ENCODE data around the gene POU2F3.

The POU2F3 gene

GRCh38 chr11:120284272-120284671 is 44.3 kb downstream of the POU2F3 start:
- no peak for TF ChIP-seq CTCF (IDR thresholded peaks at IDR 0.05; ENCODE audit: borderline replicate concordance, control extremely low read depth, extremely low read depth, insufficient read depth, missing control alignments)
- in situ Hi-C loops (cut with MboI; ENCODE audit: low sequenced_read_pairs, unreplicated experiment) = no loop called here
- no peak for DNase-seq (ENCODE audit: low spot score)

- in situ Hi-C loops (cut with MboI; ENCODE audit: low sequenced_read_pairs, unreplicated experiment) = no loop called here
- DNase-seq (ENCODE audit: low spot score) = no peak
- no peak for TF ChIP-seq CTCF (IDR thresholded peaks at IDR 0.05; ENCODE audit: borderline replicate concordance, control extremely low read depth, extremely low read depth, insufficient read depth, missing control alignments)
Measured at GRCh38 chr11:120285256-120285655, 45.3 kb downstream of the POU2F3 start.

GRCh38 chr11:120288021-120288420 is 48.1 kb downstream of the POU2F3 start:
- no peak for DNase-seq (ENCODE audit: low spot score)
- in situ Hi-C loops (cut with MboI; ENCODE audit: low sequenced_read_pairs, unreplicated experiment) = no loop called here
- TF ChIP-seq CTCF (IDR thresholded peaks at IDR 0.05; ENCODE audit: borderline replicate concordance, control extremely low read depth, extremely low read depth, insufficient read depth, missing control alignments) = no peak

- no peak for DNase-seq (ENCODE audit: low spot score)
- in situ Hi-C loops (cut with MboI; ENCODE audit: low sequenced_read_pairs, unreplicated experiment) = no loop called here
- TF ChIP-seq CTCF (IDR thresholded peaks at IDR 0.05; ENCODE audit: borderline replicate concordance, control extremely low read depth, extremely low read depth, insufficient read depth, missing control alignments) = no peak
Measured at GRCh38 chr11:120289426-120289825, 49.5 kb downstream of the POU2F3 start.

GRCh38 chr11:120290956-120291355 is 51.0 kb downstream of the POU2F3 start:
- TF ChIP-seq CTCF (IDR thresholded peaks at IDR 0.05; ENCODE audit: borderline replicate concordance, control extremely low read depth, extremely low read depth, insufficient read depth, missing control alignments) = no peak
- in situ Hi-C loops (cut with MboI; ENCODE audit: low sequenced_read_pairs, unreplicated experiment) = no loop called here
- no peak for DNase-seq (ENCODE audit: low spot score)

- in situ Hi-C loops (cut with MboI; ENCODE audit: low sequenced_read_pairs, unreplicated experiment) = no loop called here
- DNase-seq (ENCODE audit: low spot score) = no peak
- no peak for TF ChIP-seq CTCF (IDR thresholded peaks at IDR 0.05; ENCODE audit: borderline replicate concordance, control extremely low read depth, extremely low read depth, insufficient read depth, missing control alignments)
Measured at GRCh38 chr11:120293038-120293800, 53.3 kb downstream of the POU2F3 start.
